ENCODE data around the gene ASS1.

ASS1 gene

DNA sequence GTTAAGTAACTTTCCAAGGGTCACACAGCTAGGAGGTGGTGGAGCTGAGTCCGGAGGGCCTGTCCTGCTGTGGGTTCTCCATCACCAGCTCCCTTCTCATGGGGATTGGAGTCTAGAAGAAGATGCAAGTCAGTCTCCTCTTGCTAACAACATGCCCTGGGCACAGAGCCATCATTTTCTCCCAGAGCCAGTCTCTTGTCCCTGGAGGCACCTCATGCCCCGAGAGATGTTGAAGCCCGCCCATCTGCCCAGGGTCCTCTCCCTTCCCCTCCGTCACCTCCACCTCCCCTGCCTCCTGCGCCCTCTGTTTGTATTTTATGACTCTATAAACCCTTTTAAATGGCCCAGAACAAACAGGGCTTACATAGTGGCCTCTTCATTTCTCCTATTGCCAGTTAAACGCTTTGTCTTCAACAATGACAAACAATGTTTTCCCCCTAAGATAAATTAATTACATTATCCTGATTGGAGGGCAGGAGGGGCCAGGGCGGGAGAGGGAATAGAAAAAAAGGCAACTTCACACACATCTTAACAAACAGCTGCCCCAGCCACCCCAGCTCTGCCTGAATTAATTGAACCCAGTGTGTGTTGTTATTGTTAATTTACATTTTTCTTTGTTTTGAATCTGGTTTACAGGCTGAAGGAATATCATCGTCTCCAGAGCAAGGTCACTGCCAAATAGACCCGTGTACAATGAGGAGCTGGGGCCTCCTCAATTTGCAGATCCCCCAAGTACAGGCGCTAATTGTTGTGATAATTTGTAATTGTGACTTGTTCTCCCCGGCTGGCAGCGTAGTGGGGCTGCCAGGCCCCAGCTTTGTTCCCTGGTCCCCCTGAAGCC, 55.8 kb downstream of the ASS1 start:
- DNase-seq, result peak; percentile 58

DNA sequence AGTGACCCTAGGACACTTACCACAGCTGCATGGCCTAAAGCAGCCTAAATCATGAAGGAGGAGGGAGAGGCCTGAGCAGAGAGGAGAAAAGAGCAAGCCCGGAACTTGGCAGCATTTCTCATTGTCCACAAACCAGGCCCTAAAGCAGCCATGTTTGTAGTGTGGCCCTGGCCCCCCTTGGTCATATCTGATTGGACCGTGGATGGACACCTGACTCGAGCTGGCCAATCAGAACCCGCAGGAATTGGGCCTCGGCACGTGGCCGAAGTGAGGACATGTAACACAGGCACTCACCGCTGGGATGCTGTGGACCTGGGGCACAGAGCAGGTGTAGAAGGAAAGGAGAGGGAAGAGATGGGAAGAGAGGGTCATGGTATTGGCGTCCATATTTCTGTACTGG, 56.9 kb downstream of the ASS1 start:
- no peak for DNase-seq

DNA sequence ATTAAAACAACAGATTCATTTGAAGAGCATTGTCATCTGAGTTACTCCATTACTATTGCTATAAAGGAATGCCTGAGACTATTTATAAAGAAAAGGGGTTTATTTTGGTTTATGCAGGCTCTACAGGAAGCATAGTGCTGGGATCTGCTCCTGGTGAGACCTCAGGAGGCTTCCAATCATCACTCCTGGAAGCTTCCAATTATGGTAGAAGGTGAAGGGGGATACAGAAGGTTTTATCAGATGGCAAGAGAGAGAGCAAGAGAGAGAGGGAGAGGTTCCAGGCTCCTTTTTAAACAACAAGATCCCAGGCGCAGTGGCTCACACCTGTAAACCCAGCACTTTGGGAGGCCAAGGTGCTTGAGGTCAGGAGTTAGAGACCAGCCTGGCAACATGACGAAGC, 63.5 kb downstream of the ASS1 start:
- DNase-seq, result no peak

DNA sequence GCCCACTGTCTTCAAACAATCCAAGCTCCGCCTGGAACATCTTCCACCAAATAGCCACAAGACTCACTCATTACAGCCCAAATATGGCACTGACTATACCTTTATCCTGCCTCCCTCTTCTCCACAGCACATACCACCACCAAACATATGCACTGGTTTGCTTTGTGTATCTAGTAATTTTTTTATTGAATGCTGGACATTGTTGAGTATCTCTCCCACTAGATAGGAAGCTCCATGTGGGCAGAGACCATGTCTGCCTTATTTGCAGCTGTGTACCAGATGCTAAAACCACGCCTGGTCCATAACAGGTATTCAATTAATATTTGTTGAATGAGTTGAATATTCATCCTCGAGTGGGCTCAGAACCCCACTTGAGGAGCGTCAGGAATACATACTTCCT, 67.4 kb downstream of the ASS1 start:
- DNase-seq, result no peak

DNA sequence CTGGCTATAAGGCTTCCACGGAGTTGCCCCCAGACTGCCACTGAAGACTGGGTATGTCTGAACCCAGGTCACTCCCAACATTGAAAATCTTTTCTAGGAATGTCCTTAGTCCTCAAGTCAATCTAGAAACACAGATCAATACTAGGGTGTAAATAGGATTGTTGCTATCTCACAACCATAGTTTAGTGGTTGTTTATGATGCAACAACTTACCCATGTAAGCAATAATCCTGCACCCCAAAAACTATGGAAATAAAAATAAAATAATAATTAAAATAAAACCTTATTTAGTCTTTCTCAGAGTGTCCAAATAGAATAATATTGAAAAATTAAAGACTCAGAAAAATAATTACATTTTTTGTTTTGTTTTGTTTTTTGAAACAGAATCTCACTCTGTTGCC, 68.3 kb downstream of the ASS1 start:
- DNase-seq, result no peak

DNA sequence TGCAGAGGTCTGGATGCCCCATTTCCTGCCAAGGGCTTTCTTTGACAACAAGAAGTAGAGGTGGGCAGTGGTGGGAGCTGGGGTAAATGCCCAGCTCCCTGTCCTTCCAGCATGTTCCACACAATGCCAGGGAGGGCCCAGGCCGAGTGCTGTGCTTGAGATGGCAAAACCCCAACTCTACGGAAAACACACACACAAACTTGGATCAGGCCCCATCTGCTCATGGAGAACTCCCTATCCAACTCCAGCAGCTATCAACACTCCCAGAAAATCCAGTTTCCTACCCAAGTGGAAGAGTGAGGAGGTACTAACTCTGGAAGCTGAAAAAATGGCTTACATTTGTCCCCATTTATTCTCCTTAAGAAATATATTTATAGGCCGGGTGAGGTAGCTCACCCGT, 73.5 kb downstream of the ASS1 start:
- DNase-seq, result no peak

DNA sequence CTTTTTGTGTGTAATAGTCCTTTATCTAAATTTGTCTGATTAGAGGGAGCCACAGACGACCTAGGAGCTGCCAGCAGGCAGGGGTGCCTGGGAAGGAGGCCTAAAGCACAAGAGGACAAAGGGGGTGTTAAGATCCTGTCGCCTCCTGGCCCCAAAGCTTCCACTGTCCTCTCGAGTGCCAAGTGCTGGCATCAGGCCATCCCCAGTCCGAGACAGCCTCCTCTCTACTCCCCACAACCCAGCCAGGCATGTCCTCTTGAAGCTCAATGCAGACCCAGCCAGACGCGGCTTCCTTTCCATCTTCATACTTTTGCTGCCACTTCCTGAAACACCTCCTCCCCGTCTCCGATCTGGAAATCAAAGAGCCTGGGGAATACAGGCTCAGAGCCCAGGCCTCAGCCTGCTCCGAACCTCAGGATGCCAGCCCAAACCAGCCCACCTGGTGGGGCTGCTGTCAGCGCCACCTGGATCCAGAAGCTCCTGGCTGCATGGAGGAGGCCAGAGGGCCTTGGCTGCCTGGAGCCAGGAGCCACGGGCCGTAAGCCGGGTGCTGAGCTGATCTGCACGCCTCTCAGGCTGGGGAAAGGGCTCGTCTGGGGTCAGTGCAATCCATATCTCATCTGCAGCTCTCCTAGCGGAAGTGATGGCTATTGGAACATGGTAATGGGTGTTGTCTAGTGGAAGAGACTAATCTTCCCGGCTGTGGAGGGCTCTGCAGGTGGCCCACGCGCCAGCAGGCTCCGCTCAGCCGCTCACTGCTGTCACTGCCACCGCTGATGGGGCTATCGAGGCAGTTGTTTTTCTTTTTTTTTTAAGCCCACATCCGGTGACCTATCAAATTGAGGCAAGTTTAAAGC, 74.4 kb downstream of the ASS1 start:
- no peak for DNase-seq

DNA sequence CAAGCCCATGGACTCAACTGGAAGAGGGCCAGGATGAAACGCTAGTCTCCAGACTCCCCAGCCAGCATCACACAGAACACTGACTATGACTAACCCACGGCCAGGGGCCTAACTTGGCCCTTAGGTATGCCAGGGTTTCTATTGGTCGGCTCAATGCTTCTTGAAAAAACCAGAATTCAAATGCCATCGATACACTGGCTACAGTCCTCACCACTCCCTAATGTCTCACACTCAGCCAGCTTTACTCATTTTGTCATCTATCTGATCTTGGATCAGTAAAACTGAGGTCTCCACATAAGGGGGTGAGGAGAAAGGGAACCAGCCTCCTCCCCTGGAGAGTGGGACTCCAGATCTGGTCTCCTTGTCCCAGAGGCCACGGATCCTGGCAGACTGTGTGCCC, 75.2 kb downstream of the ASS1 start:
- no peak for DNase-seq

DNA sequence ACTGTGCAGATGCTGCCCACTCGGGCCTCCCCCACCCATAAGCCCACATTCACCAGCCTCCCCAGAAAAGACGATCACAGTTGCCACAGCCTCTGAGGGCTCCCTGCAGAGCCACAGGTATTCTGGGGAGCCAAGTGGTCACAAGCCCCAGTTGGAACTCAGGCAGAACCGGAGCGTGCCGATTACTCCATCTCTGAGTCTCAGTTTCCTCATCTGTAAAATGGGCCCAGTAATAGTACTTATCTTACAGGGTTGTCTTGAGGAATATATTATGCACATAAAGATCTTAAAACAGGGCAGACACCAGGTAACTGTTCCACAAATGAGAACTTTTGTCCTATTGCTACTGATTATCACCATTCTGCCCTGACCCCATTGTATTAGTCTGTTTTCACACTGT, 77.0 kb downstream of the ASS1 start:
- DNase-seq, result no peak

DNA sequence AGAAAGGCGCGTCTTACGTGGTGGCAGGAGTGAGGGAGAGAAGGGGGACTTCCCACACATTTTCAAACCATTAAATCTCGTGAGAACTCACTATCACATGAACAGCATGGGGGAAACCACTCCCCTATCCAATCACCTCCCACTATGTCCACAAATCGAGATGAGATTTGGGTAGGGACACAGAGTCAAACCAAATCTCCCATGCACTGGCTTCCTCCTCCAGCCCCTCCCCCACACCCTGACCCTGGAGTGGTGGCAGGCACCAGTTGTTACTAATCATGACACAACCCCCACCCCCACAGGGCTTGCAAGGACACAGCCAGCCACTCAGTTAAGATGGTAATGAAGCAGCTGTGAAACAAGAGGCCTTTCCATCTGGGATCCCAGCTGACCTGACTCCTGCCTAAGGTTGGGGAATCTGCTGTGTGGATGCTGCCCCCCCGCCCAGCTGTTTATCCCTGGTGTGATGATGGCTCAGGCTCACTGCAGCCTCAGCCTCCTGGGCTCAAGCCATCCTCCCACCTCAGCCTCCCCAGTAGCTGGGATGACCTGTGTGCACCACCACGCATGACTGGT, 77.6 kb downstream of the ASS1 start:
- peak; percentile 35 for DNase-seq

DNA sequence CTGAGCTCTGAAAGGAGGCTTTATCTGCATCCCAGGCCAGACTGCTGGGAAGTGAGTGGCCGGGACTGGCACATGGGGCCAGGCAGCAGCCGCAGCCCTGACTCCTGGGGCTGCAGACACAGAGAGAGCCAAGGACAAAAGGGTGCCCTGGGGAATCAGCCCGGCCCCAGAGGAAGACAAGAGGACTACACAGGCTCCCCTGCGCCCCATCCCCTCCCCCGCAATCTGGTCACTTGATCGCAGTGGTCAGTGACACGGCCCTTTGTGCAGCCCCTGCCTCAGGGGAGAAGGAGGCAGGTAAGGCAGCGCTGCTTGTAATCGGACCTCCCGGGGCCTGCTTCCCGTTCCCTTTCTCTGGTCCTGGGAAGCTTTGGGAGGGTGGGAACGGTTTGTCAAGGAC, 79.2 kb downstream of the ASS1 start:
- DNase-seq, result no peak

DNA sequence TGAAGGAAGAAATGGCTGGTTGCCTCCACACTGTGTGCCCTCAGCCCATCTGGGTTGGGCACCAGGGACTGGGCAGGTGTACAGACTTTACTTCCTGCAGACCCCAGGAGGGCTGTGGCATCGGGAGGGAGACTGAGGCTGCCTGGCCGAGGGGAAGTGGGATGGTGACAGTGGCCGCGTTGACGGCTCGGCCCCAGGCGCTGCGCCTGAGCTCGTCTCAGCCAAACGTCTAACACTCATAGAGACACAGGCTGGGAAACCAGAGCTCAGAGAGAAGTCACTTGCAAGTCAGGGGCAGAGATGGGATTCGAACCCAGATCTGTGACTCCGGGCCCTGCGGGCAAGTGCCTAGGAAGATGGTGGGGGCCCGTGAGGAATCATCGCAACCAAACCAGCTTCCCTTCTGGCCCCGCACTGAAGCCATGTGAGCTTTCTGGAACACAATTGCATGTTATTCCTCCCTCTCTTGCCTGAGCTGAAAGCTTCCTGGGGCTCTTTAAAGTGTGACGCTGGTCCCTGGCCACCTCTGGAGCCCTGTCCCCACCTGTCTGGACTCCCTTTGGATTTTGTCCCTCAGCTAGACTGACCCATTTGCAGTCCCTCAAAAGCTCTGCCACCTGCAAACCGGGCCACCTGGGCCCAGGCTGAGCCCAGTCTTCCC, 81.6 kb downstream of the ASS1 start:
- no peak for DNase-seq

DNA sequence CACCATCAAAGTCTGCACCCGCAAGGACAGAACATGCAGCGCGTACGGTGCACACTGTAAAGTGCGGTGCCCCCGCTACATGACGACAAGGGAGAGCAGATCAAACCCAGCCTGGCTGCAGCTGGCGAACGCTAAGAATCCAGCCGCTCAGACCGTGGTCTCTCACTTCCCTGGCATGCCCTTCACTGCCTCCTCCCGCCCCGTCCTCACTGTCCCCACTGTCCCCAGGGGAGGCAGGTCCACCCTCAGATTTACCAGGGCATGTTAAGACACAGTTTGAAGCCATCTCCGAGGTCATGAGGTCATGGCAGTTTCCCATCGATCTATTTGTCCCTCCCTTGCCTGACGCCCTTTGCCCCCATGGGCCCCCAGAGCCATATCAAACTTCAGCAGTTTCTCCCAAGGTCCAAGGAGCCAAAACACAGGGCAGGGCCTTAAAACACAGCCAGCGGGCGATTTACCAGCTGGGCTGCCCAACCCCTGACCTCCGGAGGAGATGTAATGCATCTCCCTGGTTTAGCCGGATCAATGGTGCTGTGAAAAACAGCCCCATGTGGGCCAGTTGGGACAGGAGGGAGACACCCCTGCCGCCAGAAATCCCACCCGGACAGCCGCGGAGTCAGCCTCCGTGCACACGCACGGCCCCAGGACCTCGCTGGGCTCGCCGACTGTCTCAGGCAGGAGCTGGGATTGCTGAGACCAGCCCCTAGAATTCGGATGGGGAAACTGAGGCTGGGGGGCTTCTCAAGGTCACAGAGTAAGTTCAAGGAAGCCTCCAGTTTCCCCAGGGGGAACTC, 82.3 kb downstream of the ASS1 start:
- DNase-seq, result no peak

DNA sequence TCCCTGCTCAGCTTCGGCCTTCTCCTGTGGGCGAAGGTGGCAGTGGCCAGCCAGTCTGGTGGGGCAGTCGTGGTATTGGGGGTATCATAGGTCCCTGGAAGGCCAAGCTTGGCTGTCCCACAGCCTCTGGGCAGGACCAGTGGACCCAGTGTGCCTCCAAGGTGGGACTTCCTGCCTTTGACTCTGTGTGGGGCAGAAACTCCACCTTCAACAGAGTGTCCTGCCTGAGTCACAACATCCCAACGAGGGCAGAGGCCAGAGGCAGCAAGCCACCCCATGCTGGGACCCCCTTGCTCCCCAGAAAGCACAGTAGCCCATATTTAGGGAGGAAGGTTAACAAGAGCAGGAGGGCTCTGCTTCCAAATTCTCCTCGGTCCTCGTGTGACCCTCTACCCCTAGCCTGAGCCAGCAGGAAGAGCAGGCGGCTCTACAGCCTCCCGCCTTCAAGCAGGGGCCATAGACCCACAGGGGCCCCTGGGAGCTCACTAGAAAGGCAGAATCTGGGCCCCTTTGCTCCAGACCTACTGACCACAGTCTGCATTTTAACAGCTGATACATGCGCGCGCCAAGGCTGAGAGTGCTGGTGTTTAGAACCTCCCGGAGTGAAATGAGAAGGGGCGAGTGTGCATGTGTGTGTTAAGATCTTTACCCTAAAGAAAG, 83.0 kb downstream of the ASS1 start:
- no peak for DNase-seq

DNA sequence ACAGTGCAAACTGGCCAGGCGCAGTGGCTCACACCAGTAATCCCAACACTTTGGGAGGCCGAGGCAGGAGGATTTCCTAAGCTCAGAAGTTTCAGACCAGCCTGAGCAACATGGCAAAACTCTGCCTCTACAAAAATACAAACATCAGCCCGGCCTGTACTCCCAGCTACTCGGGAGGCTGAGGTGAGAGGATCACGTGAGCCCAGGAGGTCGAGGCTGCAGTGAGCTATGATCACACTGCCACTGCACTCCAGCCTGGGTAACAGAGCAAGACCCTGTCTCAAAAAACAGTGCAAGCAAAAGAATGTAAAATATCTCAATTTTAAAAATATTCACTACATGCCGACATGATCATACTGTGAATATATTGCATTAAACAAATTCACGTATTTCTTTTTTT, 83.9 kb downstream of the ASS1 start:
- DNase-seq, result no peak

DNA sequence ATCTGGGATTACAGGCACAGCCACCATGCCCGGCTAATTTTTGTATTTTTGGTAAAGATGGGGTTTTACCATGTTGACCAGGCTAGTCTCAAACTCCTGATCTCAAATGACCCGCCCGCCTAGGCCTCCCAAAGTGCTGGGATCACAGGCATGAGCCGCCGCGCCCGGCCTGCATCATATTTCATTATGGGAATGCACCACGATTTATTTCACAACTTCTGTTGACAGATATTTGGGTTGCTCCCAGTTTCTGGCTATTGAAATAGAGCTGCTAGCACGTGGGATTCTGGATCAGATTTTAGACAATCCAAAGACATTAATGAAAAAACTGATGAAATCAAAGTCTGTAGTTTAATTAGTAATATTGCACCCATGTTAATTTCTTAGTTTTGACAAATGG, 86.2 kb downstream of the ASS1 start:
- DNase-seq, result no peak

DNA sequence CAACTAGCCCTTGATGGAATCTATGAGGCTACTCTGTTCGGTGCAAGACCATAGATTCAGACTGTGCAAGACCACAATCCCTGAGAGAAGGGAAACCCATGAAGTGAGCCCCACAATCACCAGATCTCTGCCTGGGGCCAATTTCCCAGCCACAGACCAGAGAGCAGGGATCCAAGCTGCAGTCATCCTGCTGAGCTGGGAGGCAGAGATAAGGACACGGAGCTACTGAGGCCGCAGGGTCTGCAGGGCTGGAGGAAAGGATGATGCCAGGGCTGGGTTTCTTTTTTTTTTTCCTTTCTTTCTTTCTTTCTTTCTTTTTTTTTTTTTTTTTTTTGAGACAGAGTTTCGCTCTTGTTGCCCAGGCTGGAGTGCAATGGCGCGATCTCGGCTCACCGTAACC, 86.9 kb downstream of the ASS1 start:
- DNase-seq, result no peak

DNA sequence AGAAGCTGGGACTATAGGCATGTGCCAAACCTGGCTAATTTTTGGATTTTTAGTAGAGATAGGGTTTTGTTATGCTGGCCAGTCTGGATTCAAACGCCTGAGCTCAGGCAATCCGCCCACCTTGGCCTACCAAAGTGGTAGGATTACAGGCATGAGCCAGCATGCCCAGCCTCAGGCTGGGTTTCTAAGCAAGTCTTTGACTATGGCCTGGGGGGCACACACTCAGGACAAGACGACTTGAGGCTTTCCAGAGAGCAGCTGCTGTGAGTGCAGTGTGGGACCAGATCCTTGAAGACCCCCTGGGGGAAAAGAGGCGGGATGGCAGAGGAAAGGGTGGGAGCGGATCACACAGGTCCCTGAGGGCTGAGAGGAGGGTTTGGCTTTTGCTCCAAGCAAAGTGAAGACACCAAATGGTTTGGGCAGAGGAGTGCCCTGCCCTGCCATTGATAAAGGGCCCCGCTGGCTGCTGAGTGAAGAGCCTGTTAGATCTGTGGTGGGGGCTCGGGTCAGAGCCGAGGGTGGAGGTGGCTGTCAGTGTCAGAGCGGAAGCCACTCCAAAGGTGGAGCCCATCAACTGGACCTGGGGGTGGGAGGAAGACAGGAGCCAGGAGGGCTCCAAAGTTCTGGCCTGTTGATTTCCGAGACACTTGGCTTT, 87.8 kb downstream of the ASS1 start:
- DNase-seq, result no peak

DNA sequence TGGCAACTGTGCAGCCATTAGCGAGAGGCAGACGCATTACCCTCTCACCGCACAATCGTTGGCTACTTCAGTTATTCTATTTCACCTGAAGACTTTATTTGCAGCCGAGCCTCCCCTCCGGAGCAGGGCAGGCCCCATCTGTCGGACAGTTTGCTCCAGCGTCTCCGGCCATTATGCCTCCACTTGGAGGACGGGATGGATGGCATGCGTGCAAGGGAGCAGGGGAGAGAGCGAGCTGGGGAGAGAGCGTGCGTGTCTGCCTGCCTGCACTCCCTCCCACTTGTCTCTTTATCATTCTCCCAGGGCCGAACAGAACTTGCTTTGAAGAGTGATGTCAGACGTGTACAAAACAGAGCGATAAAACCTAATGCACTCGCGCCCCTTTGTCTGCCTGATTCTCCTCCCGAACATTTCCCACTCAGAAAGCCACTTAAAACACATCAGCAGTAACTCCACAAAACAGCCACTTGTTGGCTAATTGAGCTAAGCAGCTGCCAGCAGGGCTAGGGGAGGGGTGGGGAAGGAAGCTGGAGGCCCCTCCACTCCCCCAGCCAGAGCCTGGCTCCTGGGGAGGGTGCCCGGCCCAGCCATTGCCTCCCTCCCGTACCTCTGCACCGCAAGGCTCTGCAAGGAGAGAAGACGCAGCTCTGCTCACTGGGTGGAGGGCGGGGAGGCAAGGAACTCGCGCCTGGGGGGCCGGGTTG, 91.2 kb downstream of the ASS1 start:
- no peak for DNase-seq

DNA sequence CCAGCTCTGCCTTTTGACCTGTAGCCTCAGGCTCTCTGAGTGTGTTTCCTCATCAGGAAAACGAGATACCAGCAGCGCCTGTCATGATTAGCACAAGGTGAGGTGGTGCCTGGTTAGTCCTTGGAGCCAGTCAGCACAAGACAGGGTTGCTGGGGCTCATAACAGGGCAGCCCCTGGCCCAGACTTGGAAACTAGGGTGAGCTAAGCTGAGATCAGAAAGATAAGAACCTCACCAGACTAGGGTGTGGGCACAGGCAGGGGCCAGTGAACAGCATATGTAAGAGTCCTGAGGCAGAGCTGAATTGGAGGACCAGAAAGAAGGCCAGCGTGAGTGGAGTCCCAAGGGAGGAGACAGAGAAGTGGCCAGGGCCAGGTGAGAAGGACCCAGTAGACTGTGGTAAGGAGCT, 91.9 kb downstream of the ASS1 start:
- DNase-seq, result no peak
